Stimulated activated CD4-positive, alpha-beta T cell treated with anti-CD3 and anti-CD28 coated beads, Interleukin-4, amount 100 ng/mL, for 4 hours (primary cell): ENCODE measurements around the gene CCDC88C.
"Not testable (repeated sequence)": the region's sequence is repeated elsewhere in the genome, so short reads cannot be mapped to it uniquely, and the experiment has no call there.

Experiments
- DNase-seq, 2 experiments: peaks; one replicate each; pipeline ENCODE4 v3.0.0-alpha.2; 2020

CCDC88C gene

GRCh38 chr14:91264151-91265150 is 153.2 kb downstream of the CCDC88C start:
- DNase-seq: no peak

GRCh38 chr14:91263329-91263728 is 154.3 kb downstream of the CCDC88C start:
- no peak for DNase-seq

- DNase-seq: no peak
These were observed 155.6 kb downstream of the CCDC88C start for GRCh38 chr14:91261986-91262549.

GRCh38 chr14:91261115-91261514 is 156.5 kb downstream of the CCDC88C start:
- no peak for DNase-seq

- no peak for DNase-seq
These were observed 158.7 kb downstream of the CCDC88C start for GRCh38 chr14:91258876-91259275.

- DNase-seq: no peak
These were observed 159.5 kb downstream of the CCDC88C start for GRCh38 chr14:91258011-91258618.

- DNase-seq: no peak
These were observed 160.2 kb downstream of the CCDC88C start for GRCh38 chr14:91257328-91258010.

- DNase-seq: no peak
These were observed 161.0 kb downstream of the CCDC88C start for GRCh38 chr14:91256661-91257060.

- DNase-seq: no peak
These were observed 162.5 kb downstream of the CCDC88C start for GRCh38 chr14:91255026-91255695.

- no peak for DNase-seq
These were observed 163.2 kb downstream of the CCDC88C start for GRCh38 chr14:91254461-91254860.

GRCh38 chr14:91253795-91254323 is 163.8 kb downstream of the CCDC88C start:
- no peak for DNase-seq

GRCh38 chr14:91252871-91253794 is 164.5 kb downstream of the CCDC88C start:
- DNase-seq: peak; percentile 42 to 51

GRCh38 chr14:91250912-91251311 is 166.7 kb downstream of the CCDC88C start:
- no peak for DNase-seq

GRCh38 chr14:91249841-91250616 is 167.6 kb downstream of the CCDC88C start:
- DNase-seq: no peak

- peak; percentile 45 to 84 for DNase-seq
These were observed 171.4 kb downstream of the CCDC88C start for GRCh38 chr14:91246051-91246852.

GRCh38 chr14:91245616-91246015 is 172.0 kb downstream of the CCDC88C start:
- DNase-seq: not testable (repeated sequence)

- peak; percentile 57 to 79 for DNase-seq
These were observed 172.6 kb downstream of the CCDC88C start for GRCh38 chr14:91245029-91245428.

GRCh38 chr14:91244501-91244901 is 173.1 kb downstream of the CCDC88C start, which contains the start of gene GPR68:
TSS of gene GPR68 (minus strand) at chr14:91244704. CDS start at chr14:91235050, 9,654 bp downstream.
- DNase-seq: no peak

GRCh38 chr14:91243074-91243471 is 174.5 kb downstream of the CCDC88C start:
- DNase-seq: no peak
